HG02938 (cell line): ENCODE measurements around the gene TMEM147.

ENCODE experiments used
- ATAC-seq: cut with Tn5 transposase; IDR thresholded peaks from one replicate; pipeline ENCODE4 v1.9.1; 2021; ENCODE audit warnings: mild to moderate bottlenecking, moderate library complexity; ENCODE audit not compliant: unreplicated experiment

TMEM147 gene

GRCh38 chr19:35545855-35546381 lies 492 bp downstream of the TMEM147 start:
- peak; percentile 33 for ATAC-seq

DNA sequence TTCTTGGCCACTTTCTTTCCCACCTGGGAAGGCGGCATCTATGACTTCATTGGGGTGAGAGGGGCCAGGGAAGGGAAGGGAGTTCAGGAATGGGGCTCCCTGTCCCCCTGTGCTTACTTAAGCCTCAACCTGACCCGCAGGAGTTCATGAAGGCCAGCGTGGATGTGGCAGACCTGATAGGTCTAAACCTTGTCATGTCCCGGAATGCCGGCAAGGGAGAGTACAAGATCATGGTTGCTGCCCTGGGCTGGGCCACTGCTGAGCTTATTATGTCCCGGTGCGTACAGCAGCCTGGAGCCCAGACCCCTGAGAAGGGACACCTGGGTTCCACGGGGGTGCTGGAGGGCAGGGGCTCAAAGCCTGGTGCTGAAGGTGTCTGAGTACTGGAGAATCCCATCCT lies 1.1 kb downstream of the TMEM147 start:
- no peak for ATAC-seq

- no peak for ATAC-seq
These were observed 3.9 kb downstream of the TMEM147 start for GRCh38 chr19:35549174-35549788.

DNA sequence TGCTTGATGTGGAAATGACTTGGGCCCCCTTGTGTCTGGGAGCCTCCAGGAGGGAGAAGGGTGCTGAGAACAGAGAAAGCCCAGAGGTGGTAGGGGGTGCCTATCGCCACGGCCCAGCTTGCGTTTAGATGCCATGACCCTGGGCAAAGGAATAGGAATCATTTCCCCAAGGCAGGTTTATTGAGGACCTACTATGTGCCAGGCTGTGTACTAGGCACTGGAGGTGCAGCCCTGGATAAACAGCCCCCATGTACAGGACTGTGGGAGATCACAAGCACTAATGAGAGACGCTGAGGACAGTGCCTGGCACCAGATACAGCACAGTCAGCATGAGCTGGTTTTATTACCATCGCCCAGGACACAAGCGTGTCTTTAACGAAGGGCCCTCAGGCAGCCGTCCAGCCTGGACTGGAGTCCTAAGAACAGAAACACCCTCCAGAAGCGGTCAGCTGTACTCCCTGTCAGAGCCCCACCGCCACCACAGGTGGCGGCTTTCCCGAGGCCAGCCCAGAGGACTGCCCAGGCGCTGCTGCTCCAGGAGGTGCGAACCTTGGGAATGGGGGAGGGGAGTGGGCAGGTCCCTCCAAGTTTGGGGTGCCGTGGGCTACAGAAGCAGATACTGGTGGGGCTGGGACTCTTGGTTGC lies 4.6 kb downstream of the TMEM147 start:
- no peak for ATAC-seq

DNA sequence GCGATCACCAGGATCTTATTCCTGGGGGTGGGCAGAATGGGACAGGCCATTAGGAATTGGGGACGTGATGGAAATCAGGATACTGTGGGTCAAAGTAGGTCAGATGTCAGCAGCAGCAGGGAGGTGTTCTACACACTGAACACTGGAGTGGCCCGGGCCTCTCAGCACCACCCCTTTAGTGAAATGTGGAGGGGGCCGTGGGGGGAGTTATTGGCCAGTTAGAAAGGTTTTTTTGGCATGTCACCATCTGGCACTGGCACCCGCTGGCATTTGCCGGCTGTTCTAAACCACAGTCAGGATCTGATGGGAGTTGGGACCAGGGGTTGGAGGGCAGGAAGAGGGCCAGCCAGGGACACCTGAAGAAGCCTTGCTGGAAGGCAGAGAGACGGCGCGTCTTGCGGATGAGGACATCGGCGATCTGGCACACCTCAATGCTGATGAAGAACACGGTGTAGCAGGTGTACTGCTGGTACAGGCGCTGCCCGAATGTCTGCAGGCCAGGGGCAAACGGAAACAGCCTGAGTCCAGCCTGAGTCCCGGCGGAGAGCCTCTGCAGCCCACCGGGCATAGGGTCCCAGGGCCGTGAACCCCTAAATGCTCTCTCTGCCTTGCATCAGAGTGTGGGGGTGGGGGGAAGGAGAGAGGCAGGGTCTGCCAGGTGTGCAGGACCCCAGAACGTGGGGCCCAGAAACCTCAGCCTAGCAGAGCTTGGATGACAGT lies 5.8 kb downstream of the TMEM147 start:
- no peak for ATAC-seq

- no peak for ATAC-seq
These were observed 7.3 kb downstream of the TMEM147 start for GRCh38 chr19:35552534-35553384.

GRCh38 chr19:35553385-35554000 lies 8.1 kb downstream of the TMEM147 start:
- no peak for ATAC-seq

- no peak for ATAC-seq
These were observed 8.7 kb downstream of the TMEM147 start for GRCh38 chr19:35554076-35554475.

DNA sequence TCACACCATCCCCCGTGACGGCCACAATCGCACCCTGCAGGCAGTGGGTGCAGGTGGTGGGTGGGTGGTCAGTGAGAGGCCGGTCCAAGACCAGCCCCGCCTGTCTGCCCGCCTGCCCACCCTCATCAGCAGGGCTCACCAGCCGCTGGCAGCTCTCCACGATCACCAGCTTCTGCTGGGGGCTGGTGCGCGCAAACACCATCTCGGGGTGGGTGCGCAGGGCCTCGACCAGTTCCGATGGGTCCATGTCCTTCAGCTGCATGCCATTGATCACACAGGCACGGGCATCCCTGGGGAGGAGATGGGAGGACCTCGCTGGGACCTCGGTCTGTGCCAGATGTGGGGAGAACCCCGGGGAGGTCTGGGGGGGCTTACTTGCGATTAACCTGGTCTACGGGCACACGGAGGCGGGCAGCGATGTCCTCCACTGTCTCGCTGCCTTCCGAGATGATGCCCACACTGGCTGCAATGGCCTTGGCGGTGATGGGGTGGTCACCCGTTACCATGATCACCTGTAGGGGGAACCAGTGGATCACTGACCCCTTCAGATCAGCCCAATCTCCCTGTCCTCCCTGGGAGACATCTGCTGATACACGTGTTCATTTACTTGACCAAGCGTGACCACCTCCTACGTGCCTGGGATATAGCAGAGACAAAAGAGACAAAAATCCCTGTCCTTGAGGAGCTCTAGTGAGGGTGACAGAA lies 10.0 kb downstream of the TMEM147 start:
- ATAC-seq: no peak

GRCh38 chr19:35556025-35556590 lies 10.7 kb downstream of the TMEM147 start:
- ATAC-seq: no peak

- no peak for ATAC-seq
These were observed 11.6 kb downstream of the TMEM147 start for GRCh38 chr19:35556846-35557538.

GRCh38 chr19:35557539-35558399 lies 12.3 kb downstream of the TMEM147 start:
- ATAC-seq: no peak

GRCh38 chr19:35558400-35559280 lies 13.2 kb downstream of the TMEM147 start:
- ATAC-seq: no peak

- no peak for ATAC-seq
These were observed 13.8 kb downstream of the TMEM147 start for GRCh38 chr19:35559281-35559659.

DNA sequence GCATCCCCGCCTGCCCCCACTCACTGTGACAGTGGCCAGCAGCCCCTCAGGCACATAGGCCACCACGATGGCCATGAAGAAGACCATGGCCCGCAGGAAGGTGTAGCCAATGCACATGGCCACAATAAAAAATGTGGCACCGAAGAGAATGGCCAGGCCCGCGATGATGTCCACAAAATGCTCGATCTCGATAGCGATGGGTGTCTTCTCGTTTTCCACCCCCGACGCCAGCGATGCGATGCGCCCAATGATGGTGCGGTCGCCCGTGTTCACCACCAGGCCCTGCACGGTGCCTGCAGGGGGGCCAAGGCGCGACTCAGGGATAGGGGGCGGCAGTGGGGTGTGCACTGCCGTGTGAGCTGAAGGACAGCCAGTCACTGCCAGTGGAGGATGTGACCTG lies 14.4 kb downstream of the TMEM147 start:
- ATAC-seq: no peak

GRCh38 chr19:35560271-35560670 lies 14.8 kb downstream of the TMEM147 start:
- no peak for ATAC-seq

DNA sequence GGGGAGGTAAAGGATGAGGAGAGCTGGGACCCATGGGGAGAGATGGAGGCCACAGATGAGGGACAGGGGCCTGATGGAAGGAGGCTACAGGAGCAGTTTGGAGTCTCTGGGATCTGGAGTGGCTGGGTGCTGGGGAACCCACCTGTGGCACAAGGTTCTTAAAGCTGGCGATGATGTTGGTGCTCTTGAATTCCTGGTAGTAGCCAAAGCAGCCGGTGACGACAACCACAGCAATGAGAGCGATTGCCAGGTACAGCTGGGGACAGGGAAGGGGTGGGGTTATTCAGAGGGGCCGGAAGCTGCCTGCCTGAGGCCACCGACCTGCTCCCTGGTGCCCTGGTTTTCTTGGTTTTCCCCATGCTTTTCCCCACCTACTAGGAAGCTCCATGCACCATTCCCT lies 15.3 kb downstream of the TMEM147 start:
- no peak for ATAC-seq
